Subcutaneous adipose tissue (tissue), 4 donors: ENCODE measurements around the gene HMGB2. TPM values are rescaled to one million over a fixed set of nuclear protein-coding genes. Genes with fewer than 3 reads are reported as not detected.

ENCODE experiments used
- total RNA-seq, 4 donors: library from RNA; depleted of rRNA; stranded (reverse); fragments of >200 nt; gene quantifications; one replicate each; pipeline ENCODE4 v1.1.0, GENCODE V29; 2016
- TF ChIP-seq, protein P1 (sequence below): fragments of 450-650 bp; IDR thresholded peaks from one replicate; pipeline ENCODE4 v1.5.1; 2016; ENCODE audit warnings: low read depth, mild to moderate bottlenecking, control low read depth, antibody characterized with exemption, moderate library complexity

HMGB2 gene
- total RNA-seq, 4 donors from 2014 or later: 49.6 to 103 (median 70.4) TPM

DNA sequence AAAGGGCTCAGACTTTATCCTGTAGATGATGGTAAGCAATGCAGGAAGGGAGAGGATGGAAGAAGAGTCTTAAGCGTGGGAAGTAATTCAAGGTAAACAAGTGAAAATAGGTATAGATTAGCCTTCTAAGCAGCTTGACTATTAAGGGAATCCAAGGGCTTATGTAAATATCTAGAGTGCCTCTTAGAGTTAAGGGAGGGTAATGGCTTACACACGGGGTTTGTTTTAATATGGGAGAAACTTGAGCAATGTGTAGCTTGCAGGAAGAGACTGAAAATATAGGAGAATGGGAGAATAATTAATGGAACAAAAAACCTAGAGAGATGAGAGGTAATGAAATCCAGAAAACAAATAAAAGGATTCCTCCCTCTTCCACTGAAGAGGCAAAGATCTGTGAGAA is 23.8 kb upstream of the HMGB2 start:
- TF ChIP-seq, protein P1, sequence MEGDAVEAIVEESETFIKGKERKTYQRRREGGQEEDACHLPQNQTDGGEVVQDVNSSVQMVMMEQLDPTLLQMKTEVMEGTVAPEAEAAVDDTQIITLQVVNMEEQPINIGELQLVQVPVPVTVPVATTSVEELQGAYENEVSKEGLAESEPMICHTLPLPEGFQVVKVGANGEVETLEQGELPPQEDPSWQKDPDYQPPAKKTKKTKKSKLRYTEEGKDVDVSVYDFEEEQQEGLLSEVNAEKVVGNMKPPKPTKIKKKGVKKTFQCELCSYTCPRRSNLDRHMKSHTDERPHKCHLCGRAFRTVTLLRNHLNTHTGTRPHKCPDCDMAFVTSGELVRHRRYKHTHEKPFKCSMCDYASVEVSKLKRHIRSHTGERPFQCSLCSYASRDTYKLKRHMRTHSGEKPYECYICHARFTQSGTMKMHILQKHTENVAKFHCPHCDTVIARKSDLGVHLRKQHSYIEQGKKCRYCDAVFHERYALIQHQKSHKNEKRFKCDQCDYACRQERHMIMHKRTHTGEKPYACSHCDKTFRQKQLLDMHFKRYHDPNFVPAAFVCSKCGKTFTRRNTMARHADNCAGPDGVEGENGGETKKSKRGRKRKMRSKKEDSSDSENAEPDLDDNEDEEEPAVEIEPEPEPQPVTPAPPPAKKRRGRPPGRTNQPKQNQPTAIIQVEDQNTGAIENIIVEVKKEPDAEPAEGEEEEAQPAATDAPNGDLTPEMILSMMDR: no peak

DNA sequence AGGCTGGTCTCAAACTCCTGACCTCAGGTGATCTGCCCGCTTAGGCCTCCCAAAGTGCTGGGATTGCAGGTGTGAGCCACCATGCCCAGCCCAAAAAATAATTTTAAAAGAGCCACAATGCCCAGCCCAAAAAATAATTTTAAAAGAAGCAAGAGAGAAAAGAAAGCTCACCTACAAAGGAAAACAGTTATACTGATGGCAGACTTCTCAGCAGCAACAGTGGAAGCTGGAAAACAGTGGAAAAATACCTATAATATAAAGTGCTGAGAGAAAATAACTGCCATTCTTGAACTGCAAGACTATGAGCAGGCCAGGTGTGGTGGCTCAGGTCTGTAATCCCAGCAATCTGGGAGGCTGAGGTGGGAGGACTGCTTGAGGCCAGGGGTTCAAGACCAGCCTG is 13.3 kb upstream of the HMGB2 start:
- TF ChIP-seq, protein P1: no peak

DNA sequence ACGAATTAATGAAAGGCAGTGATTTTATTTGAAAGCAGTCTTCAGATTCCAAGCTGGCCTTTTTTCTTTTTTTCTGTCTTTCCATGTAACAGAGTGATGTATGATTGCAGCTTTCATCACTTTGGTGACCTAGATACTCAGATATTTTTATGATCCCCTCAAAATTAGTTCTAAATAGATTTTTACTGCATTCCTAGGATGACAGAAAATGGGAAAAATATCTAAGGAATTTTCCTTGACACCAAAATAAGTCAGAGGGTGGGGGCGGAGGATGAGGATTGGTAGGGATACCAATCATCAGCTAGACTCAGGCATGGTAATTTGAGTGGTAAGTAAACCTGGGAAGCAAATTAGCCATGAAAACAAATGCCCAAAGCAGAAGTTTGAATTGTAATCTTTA is 11.9 kb upstream of the HMGB2 start:
- TF ChIP-seq, protein P1: no peak

DNA sequence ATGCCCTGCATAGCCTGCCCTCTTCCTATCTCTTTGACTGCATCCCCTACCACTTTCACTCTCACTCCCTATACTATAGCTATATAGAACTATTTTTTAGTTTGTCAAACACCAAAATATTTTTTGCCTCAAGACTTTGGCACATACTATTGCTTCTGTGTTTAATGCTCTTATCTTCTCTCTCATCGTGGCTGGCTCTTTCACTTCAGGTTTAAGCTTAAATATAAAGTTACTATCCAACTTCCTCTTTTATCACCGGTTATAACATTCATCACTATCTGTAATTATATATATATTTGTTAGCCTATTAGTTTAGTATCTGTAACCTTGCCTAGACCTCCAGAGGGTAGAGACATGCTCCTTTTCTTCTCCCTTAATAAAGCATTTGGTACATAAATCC is 11.5 kb upstream of the HMGB2 start:
- TF ChIP-seq, protein P1: no peak

DNA sequence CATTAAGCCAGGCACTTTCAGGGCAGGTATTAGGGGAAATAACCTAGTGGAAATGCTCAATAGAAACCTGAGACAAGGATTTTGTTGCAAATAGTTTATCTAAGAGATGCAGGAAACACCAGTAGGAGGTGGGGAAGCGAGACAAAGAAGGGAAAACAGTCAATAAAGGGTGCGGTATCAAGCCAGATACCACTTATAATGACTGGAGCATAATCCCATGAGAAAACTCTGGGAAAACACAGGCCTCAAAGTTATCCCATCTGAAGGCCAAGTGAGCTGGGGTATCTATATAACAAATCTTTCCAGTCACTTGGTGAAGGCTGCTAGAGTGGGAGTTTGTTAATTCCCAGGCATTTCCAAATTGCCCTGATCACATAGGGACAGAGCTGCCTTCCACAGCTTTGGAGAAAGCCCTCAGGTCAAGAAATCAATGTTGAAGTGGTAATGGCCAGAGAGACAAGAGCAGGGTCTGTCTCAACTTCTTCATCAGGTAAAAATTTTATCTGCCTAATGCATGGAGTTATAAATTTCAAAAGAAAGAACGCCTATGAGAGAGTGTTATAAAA is 9.8 kb upstream of the HMGB2 start:
- TF ChIP-seq, protein P1: no peak

DNA sequence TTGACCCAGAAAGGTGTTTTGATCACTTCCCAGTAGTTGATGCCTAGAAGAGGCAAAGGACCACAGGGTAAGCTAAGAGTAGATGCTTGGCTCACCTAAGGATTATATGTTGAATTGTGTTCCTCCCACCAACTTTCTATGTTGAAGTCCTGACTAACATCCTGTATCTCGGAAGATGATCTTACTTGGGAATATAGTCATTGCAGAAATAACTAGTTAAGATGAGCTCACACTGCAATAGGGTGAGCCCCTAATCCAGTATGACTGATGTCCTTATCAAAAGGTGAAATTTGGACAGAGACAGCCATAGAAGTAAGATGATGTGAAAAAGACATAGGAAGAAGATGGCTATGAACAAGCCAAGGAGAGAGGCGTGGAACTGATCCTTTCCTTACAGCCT is 3.3 kb upstream of the HMGB2 start:
- TF ChIP-seq, protein P1: no peak

DNA sequence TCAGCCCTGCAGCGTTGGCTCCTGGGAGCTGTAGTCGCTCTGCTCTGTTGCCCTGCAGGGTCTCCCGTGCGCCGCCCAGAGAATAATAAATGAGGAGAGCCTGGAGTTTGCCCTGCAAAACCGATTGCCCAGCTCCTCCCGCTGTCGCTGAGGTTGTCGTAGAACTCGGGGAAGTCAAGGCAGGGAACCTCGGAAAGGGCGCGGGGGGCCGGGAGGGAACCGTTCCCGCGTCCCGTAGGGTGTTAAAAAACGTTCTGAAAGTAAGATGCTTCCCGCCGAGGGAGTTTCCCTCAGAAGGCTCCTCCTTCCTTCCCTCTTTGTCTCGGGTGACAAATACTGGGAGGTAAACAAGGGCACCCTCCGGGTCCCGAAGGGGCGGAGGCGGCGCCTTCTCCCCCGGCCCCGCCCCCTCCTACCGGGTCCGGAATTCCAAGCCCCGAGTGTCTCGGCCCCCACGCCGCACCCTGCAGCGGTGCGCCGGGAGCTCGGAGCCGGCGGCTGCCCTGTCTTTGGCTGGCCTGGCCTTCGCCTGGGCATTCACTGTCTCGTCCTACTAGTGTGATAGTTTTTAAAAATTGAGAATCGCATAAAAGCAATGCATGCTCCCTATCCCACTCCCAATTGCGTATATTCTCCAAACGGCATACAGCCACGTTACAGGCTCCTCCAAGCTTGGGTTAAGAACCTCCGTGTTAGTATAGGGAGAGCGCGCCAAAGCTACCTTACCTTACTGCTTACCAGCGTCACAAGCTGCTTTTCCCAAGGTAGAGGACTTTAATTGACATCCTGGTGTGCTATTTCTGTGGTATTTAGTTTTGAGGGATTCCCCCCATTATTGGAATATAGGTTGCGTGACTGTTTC is 964 bp upstream of the HMGB2 start:
- TF ChIP-seq, protein P1: no peak
